Transverse colon (tissue), 4 donors: Measurements from ENCODE around the gene CCNY.

ENCODE experiments used
- CTCF ChIP-seq, 5 experiments: fragments of 200-600 bp in 3 of 5; fragments of 450-650 bp in 2 of 5; sonication (generic) in 3 of 5; IDR thresholded peaks; 1 replicate in 2 of 5; 2 replicates in 3 of 5; pipeline ENCODE4 v1.5.1; 2016 to 2017; ENCODE audit warnings: antibody characterized with exemption in 5 of 5, inconsistent platforms in 3 of 5, mild to moderate bottlenecking in 2 of 5, moderate library complexity in 1 of 5
- EP300 ChIP-seq: sonication (generic); formaldehyde crosslinking; IDR thresholded peaks from one replicate; pipeline ENCODE4 v1.6.1; 2017; ENCODE audit warnings: antibody characterized with exemption, low read depth
- POLR2A ChIP-seq: fragments of 450-650 bp; IDR thresholded peaks from one replicate; pipeline ENCODE4 v1.6.1; 2016; ENCODE audit warnings: antibody characterized with exemption, mild to moderate bottlenecking, moderate library complexity
- POLR2AphosphoS5 ChIP-seq, 3 donors: sonication (generic); formaldehyde crosslinking; IDR thresholded peaks; one replicate each; pipeline ENCODE4 v1.6.1; 2016; ENCODE audit warnings: antibody characterized with exemption in 3 of 3

GRCh38 chr10:35316218-35316967 lies 19.9 kb upstream of the CCNY start:
- TF ChIP-seq CTCF (IDR thresholded peaks at IDR 0.05) = no peak
- TF ChIP-seq POLR2AphosphoS5 (IDR thresholded peaks at IDR 0.05) = no peak
- TF ChIP-seq EP300 = no peak
- TF ChIP-seq POLR2A = no peak
